Activated effector memory CD4-positive, alpha-beta T cell treated with Interleukin-2 at 50 U/mL for 16 hours (primary cell): ENCODE measurements around the gene ZNF683.
"Not testable (repeated sequence)": the region's sequence is repeated elsewhere in the genome, so short reads cannot be mapped to it uniquely, and the experiment has no call there.

ENCODE experiments used
- DNase-seq: peaks from one replicate; pipeline ENCODE4 v3.0.0-alpha.2; 2020

ZNF683 gene

DNA sequence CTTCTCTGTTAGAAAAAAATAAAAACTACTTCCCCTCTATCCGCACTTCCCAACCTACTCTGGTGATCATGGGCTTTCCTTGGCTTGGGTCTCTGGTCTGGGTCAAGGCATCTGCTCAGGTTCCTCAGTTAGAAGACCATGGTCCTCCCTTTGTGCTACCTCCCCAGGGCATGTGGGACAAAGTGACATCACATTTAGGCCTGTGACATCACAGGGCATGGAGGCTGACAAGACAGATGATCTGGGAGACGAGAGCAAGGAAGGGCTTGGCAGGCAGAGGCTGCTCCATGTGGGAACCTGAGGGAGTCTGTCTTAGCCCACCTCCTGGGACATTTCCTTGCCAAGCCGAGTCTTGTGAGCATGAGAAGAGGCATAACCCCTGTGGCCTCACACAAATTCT, at the start of gene ZNF683:
TSS of gene ZNF683 (minus strand) at position 140 of the 400 bp plus-strand sequence. CDS start 4,179 bp downstream, outside the sequence.
- DNase-seq, result not testable (repeated sequence)

DNA sequence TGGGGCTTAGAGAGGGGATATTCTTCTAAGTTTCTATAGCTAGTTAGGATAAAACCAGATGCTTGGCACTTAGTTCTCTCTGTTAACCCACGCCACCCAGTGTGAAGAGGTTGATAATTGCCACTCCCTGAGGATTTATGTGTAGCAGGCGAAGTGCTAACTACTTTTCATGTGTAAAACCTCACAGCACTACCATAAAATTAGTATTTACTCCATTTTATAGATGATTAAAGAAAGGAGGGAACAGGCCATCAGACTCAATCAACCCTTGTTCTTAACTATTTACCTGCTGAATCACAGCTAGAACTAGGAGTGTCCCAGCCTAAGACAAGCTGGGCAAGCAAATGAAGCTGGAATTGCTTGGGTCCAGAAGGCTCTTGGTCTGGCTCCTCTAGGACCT, 46.9 kb upstream of the ZNF683 start:
- no peak for DNase-seq

DNA sequence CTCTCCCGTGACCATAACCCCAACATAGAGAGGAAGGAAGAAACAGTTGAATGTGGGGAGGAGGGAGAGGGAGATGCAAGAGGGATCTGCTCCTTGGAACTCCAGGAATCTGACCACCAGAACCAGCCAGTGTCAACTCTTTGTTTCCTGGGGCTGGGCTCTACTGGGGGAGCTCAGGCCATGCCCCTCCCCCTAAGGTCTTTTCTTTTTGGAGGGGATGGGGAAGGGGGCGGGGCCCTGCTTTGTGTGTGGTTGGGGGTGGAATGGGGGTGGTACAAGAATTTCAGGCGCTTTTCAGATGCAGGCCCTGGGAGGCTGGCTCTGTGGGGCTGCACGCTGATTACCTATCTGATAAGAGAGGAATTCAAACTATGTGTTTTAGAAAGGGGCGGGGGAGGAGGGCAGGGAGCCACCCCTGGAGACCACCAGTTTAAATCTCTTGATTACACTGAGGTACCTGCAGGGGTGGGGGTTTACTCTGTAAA, 46.4 kb upstream of the ZNF683 start:
- no peak for DNase-seq

DNA sequence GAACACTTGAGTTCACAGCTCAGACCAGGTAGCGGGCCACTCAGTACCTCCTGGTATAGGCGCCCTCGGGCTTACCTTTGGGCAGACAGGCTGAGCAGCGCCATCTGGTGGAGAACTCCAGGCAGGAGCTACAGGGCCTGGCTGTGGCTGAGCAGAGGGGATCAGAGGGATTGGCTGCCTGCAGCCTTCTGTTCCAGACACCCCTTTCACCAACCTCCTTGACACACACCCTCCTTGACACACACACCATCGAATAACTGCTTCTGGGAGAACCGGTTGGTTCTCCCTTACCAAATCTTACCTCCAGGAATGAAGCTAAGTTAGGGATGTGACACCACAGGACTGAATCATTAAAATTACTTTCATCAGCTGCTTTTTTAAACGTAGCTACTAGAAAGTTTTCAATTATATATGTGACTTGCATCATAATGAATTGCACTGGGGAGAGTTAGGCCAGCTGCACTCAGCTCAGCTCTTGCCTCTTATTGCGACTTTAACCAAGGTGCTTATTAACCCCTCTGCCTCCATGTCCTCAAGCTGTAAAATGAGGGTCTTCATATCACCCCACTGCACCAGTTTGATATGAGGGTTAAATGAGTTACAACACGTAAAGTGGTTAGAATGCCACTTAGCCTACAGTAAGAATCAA, 44.7 kb upstream of the ZNF683 start:
- peak; percentile 72 for DNase-seq

DNA sequence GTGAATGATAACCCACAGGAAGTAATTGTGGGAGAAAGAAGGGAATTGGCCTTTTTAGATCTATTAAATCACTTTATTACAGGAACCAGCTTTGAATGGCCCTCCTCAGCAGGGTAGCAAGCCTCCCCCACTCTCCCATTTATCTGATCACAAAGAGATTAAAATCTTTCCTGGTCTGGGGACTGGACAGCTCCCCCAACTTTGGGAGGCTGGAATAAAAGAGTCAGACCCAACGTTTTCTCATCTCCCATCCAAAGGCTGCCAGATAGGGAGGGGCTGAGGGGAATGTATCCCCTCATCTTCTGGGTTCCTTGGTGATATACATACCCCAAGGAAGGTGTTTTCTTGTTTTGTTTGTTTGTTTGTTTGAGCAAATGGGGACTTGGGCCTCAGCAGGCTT, 40.5 kb upstream of the ZNF683 start:
- DNase-seq, result no peak

DNA sequence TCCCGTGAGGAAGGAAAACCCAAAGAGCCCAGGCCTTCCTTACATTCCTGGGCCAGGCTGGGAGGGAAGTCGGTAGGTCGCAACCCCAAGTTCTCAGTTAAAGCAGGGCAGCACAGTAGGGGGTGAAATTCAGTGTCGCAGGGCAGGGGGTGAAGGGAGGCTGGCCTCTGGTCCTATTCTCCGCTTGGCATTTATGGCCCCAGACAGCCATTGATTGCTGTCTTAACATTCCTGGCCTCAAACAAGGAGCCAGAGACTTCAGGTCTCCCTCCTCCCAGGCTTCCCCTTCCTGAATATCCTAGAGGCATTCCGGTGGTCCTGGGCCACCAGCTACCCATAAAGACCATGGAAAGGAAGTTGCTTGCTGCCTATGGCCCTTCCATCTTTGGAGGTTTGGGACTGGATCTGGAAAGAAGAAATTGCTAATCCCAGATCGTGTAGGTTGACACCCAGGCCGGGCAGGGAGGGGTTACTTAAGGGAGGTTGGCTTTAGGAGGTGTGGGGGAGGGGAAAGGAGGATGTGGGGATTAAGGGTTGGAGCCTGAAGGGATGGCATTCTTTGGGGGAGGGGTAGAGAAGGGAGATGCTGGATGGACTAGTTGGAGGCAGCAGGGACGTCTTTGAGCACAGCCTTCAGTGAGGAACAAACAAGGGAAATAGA, 39.8 kb upstream of the ZNF683 start:
- DNase-seq, result no peak

DNA sequence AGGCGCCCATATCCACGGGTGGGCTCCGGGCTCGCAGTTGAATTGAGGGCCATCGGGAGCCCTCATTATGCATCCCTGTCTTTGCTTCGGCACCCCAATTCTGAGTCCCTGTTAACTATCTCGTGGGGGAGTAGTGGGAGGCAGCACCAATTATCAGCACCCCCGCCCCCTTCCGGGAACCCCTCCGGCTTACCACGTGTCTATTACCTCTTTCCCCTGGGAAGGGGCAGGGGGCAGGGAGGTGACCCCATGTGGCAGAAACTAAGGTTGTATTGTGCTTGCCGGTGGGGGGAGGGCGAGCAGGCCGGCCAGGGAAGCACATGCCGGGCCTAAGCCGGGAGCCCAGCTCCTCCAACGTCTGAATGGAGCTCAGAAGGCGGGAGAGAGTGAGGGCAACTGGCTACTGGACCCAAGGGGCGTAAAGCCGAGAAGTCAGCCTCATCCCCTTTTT, 39.1 kb upstream of the ZNF683 start:
- no peak for DNase-seq

DNA sequence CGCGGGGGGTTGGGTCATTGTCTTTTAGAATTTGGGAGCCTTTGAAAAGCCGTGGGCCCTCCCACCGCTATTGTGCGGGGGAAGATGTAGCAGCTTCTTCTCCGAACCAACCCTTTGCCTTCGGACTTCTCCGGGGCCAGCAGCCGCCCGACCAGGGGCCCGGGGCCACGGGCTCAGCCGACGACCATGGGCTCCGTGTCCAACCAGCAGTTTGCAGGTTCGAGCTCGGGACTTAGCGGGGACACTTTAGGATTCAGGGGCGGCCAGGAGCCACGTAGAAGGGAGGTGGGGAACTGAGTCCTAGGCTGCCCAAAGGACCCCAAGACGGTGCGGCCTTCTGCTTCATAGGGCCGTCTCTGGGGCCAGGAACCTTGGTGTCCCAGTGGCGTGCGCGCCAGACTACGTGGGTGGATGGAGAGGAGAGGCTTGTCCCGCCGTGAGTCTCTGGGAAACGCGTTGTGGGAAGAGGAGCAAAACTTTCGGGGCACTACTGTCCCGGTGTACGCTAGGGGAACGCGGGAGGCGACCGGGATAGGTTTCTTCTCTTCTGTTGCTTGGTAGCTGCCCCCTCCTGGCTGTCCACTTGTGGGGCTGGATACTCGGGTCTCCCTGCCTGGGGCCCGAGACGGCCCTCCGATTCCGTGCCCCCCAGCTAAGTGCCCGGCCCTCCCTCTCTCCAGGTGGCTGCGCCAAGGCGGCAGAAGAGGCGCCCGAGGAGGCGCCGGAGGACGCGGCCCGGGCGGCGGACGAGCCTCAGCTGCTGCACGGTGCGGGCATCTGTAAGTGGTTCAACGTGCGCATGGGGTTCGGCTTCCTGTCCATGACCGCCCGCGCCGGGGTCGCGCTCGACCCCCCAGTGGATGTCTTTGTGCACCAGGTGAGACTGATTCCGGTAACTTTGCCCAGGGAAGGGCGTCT, 38.4 kb upstream of the ZNF683 start, which contains the start of gene LIN28A:
TSS of gene LIN28A (plus strand) at position 112 of the 918 bp plus-strand sequence. CDS start at position 187, 75 bp downstream.
- DNase-seq, result no peak

DNA sequence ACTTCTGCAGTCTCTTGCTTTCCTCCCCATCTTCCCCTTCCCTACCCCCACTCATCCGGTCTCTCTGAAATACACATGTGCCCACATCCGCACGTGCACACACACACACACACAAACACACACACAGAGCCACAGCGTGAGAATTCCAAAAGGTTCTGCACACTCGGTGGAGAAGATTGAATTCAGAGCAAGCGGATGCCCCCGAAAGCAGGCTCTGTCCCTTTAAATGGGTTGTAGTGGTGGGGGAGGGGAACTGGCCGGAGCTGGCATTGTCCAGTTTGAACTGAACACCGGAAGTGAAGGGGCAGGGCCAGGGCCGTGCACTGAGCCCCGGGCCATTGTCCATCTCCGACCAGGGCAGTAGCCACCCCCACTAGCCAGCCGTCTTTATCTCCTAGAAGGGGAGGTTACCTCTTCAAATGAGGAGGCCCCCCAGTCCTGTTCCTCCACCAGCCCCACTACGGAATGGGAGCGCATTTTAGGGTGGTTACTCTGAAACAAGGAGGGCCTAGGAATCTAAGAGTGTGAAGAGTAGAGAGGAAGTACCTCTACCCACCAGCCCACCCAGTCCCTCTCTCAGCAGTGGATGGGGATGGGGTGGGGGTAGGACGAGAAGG, 36.7 kb upstream of the ZNF683 start:
- DNase-seq, result no peak

DNA sequence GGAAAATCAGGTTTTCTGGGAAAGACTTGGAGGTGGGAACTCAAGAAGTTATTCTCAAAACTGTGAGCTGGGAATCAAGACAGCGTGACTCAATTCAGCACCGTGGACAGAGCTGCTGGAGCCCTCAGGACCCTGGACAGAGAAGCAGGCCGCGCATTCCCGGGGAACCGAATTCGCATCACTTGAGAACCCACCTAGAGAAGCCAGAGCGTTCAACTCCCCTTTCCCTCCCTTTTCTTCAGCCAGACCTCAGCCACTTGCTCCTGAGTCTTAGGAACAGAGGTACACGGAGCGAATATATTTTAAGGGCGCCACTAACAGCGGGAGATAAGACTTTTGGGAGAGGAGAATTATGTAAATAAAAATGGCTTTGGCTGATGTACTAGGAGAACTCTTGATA, 36.1 kb upstream of the ZNF683 start:
- DNase-seq, result peak; percentile 69

DNA sequence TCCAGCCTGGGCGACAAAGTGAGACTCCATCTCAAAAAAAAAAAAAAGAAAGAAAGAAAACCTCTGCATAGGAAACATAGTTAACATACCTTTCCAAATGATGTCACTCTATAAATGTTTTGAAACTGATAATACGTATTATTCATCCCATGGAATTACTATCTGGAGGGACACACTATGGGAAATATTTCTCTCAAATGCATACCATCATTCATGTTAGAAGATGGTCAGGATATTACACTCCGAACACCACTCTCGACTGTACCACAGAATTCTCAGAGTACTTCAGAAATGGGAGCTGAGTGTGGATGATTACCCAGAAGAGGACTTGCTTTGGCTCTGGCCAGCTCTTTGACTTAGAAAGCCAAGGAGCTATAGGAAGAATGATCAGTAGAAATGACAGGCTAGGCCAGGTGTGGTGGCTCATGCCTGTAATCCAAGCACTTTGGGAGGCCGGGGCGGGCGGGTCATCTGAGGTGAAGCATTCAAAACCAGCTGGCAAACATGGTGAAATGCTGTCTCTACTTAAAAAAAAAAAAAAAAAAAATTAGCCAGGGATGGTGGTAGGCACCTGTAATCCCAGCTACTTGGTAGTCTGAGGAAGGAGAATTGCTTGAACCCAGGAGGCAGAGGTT, 32.8 kb upstream of the ZNF683 start:
- DNase-seq, result no peak

DNA sequence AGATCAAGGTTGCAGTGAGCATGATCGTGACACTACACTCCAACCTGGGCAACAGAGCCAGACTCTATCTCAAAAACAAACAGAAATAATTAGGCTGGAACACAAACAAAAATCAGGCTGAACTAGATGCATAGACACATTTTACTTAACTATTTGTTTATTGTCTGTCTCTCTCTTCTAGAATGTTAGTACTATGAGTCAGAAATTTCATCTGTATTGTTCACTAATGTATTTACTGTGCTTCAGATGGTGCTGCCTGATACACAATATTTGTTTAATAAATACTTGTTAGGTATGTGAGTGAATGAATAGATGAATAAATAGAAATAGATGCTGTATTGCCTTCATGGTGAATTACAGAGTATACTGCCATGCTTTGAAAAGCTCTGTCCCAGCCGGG, 32.1 kb upstream of the ZNF683 start:
- no peak for DNase-seq

DNA sequence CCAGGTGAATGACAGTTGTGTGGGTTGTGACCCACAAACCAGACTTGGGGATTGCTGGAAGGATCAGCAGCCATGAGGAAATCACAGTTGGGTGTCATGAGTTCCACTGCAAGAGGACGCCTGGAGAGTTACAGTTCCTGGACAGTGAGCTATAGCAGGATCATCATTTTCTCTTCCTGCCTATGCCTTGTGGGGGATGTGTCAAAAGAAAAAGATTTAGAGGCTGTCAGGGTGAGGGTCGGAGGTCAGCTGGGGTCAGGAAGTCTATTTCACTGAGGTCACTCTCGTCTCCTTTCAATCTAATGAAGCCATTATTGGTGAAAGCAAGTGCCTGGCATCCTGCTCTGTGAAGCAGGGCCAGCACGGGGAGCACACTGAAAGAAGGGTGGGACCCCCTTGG, 31.1 kb upstream of the ZNF683 start:
- DNase-seq, result no peak

DNA sequence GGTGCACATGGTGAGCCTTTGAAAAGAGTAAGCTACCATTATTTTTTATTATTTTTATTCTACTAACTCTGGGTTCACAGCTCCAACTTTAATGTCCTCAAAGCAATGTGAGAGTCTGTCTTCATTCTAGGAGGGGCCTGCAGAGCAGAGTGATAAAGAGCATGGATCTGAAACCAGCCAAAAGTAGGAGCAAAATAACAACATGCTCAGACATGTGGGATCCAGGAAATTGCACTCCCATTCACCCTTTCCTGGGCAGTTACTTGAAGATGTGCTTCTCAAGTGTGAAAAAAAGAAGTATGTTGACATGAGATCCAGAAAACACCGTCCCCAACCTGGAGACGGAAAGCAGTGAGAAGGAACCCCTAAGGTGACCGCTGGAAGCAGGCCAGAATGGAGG, 29.3 kb upstream of the ZNF683 start:
- DNase-seq, result no peak

DNA sequence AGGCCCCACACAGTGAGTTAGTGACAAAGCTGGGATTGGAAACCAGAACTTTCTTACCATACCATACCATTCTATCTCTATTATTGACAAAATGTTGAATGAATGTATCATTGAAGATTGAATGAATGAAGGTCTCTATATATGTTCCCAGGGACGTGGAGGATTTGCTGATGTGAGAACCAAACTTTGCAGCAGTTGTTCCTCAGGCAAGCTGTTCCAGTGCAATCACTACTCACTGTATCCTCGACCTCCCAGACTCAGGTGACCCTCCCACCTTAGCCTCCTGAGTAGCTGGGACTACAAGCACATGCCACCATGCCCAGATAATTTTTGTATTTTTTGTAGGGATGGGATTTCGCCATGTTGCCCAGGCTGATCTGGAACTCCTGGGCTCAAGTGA, 26.5 kb upstream of the ZNF683 start:
- DNase-seq, result no peak

DNA sequence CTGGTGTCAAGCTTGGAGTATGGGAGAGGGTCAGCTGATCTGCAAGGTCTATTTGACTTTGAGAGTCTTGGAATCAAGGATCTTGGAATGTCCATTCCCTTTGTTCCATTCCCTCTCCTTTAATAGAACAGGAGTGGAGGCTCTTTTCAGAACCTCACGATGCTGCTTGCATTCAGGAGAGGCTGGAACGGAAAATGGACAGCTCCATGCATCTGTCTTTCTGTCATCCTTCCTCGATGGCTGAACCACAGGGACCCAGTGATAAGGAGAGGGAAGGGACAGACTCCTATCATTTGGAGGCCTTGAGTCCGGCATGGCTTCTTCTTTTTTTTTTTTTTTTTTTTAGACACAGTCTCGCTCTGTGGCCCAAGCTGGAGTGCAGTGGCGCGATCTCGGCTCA, 23.2 kb upstream of the ZNF683 start:
- DNase-seq, result no peak

DNA sequence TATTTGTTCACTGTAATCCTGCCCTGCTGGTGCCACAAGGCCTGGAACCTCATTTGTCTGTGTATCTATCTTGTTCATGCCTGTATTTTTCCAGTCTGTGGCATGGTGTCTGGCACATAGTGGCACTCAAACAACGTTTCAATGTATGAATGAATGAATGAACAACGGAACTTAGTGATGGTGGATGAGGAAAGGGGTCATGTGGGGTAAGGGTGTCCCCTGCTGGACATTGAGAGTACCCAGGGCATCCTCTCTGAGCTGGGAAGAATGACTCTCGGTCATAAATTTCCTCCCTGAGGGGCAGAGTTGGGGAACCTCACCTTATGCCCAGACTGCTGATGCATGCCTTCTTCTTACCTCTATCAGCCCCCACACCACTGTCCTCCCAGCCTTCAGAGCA, 18.9 kb upstream of the ZNF683 start:
- DNase-seq, result peak; percentile 39

DNA sequence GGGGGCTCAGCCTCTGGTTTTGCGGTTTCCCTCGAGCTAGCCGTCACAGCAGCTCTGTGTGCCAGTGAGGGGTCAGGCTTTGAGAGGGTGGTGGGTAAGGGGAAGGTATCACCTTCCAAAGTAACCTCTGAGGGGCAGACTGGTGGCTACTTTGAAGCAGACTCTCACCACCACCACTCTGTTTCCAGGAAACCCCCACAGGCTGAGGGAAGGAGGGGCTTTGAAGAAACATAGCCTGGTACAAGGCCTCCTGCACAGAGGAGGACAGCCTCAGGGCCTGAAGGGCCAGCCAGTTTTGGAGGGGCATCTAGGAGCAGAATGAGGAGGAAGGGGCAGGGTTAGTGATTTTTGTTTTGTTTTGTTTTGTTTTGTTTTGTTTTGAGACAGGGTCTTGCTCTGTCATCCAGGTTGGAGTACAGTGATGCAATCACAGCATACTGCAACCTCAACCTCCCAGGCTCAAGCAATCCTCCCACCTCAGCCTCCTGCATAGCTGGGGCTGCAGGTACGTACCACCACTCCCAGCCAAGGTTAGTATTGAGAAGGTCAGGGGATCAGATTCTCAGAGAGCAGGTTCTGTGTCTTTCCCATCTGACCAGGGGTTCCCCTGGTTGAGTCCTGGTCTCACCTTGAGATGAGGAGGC, 17.2 kb upstream of the ZNF683 start:
- no peak for DNase-seq

DNA sequence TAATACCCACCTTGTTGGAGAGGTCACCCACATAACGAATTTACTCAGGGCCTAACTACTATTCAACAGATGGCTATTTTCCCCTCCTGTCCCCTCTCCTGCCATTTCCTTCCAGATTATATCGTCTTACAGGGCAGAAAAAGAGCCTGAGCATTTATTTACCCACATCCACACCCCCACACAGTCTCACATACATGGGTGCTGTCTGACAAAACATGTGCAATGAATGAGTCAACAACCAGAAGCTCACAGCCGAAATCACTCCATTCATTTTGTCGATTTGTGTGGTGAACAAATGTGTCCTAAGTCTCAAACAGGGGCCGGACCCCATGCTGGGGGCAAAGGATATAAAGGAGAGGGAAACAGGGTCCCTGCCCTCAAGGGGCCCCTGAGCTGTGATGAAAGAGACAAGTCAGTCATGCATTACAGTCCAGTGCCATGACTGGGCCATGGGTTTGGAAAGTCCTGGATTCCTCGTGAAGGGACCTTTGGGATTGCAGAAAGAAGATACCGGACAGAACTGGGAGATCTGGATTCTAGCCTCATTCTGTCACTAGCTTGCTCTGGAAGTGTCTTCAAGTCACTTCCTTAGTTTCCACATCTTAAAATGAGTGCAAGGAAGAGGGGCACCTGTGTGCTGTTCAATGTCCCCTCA, 16.4 kb upstream of the ZNF683 start:
- DNase-seq, result no peak

DNA sequence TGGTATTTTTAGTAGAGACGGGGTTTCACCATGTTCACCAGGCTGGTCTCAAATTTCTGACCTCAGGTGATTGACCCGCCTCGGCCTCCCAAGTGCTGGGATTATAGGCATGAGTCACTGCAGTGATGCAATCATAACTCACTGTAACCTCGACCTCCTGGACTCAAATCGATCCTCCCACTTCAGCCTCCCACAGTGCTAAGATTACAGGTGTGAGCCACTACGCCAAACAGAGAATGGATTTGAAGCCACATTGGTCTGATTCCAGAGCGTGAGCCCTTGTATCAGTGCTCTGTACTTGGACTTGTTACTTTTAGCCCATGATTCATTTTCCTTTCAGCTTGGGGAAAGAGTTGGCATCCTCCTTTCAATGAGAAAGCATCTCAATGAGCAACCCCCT, 14.9 kb upstream of the ZNF683 start:
- no peak for DNase-seq

DNA sequence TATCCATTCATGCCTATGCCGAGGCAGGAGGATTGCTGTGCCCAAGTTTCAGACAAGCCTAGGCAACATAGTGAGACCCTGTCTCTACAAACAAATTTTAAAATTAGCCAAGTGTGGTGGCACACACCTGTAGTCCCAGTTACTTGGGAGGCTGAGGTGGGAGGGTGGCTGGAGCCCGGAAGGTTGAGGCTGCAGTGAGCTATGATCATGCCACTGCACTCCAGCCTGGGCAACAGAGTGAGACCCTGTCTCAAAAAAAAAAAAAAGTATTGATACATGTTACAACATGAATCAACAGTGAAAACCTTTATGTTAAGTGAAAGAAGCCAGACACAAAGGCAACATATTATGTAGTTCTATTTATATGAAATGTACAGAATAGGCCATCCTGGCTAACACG, 12.5 kb upstream of the ZNF683 start:
- DNase-seq, result not testable (repeated sequence)
